Measurements from ENCODE around the gene ZBTB20. TPM values are rescaled to one million over a fixed set of nuclear protein-coding genes. Genes with fewer than 3 reads are reported as not detected.

Gene ZBTB20
- polyA plus RNA-seq, 3 donors = 1.3 to 3.2 (median 2.0) TPM

DNA sequence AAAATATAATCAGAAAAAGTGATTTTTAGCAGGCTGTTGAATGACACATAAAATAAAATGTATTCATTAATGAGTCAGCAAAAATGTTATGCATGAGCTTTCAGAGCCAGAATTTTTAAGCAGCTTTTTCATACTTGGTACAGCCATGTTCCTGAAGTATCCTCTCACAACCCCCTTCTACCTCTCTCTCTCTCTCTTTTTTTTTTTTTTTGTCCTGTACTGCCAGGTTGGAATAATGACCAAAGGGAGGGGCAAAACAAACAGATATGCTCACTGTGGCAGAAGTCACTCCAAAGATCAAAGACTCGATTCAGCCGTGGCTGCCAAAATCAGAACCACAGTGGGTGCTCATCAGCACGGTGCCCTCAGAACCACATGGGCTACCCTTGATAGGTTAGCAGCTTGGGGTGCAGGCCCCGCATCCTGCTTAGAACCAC, 383.0 kb downstream of the ZBTB20 start:
- no peaks in the 10 kb centered on the region for H3K27me3 ChIP-seq (ENCODE audit: control insufficient read depth in 2 of 2, insufficient read depth in 2 of 2, low read length in 2 of 2)
- Mint-ChIP-seq H3K27ac (no peak overlapping the region), H3K4me3 (no peak overlapping the region), H3K27me3 (ENCODE audit: low read depth in 3 of 3) (peaks cover 0 to 1% (median 0%) of the 10 kb centered on the region in 3 donors), H3K4me1 (peaks cover 7% of the 10 kb centered on the region), H3K36me3 (no peaks in the 10 kb centered on the region), H3K9me3 (peaks cover 0 to 2% (median 0%) of the 10 kb centered on the region in 7 donors)
- intact Hi-C loops (cut with micrococcal nuclease) = no loop called here
- no peaks in the 10 kb centered on the region for H3K9me3 ChIP-seq (replicated peaks in 1 of 2; ENCODE audit: control insufficient read depth in 1 of 2, insufficient read depth in 1 of 2, low read length in 2 of 2)
- H4K20me1 ChIP-seq (ENCODE audit: insufficient read depth, low read length) = no peaks in the 10 kb centered on the region
- H3K79me2 ChIP-seq (ENCODE audit: insufficient read depth, low read length) = no peaks in the 10 kb centered on the region
- H3K36me3 ChIP-seq (replicated peaks in 1 of 2; ENCODE audit: control insufficient read depth in 1 of 2, insufficient read depth in 2 of 2, low read length in 2 of 2) = no peaks in the 10 kb centered on the region
- peaks cover 6 to 7% of the 10 kb centered on the region in 2 donors for H3K4me1 ChIP-seq (ENCODE audit: control insufficient read depth in 1 of 2, insufficient read depth in 2 of 2, low read length in 2 of 2)
- no peak overlapping the region for H3K4me2 ChIP-seq (replicated peaks; ENCODE audit: extremely low read depth, low read length, poor library complexity, severe bottlenecking)
- no peak for DNase-seq
- no peak overlapping the region for H2AFZ ChIP-seq (ENCODE audit: insufficient read depth, low read depth, low read length, poor library complexity, severe bottlenecking)
- H3K9ac ChIP-seq (ENCODE audit: insufficient read depth, low read length, poor library complexity, severe bottlenecking) = no peak overlapping the region
- TF ChIP-seq, protein P1, sequence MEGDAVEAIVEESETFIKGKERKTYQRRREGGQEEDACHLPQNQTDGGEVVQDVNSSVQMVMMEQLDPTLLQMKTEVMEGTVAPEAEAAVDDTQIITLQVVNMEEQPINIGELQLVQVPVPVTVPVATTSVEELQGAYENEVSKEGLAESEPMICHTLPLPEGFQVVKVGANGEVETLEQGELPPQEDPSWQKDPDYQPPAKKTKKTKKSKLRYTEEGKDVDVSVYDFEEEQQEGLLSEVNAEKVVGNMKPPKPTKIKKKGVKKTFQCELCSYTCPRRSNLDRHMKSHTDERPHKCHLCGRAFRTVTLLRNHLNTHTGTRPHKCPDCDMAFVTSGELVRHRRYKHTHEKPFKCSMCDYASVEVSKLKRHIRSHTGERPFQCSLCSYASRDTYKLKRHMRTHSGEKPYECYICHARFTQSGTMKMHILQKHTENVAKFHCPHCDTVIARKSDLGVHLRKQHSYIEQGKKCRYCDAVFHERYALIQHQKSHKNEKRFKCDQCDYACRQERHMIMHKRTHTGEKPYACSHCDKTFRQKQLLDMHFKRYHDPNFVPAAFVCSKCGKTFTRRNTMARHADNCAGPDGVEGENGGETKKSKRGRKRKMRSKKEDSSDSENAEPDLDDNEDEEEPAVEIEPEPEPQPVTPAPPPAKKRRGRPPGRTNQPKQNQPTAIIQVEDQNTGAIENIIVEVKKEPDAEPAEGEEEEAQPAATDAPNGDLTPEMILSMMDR (IDR thresholded peaks at IDR 0.05) = no peak
- no peak overlapping the region for H3K4me3 ChIP-seq (replicated peaks in 1 of 3; ENCODE audit: low read depth in 2 of 3, low read length in 3 of 3)
- no peak overlapping the region for H3K27ac ChIP-seq (ENCODE audit: low read depth in 1 of 2, low read length in 2 of 2)
- WGBS (ENCODE audit: insufficient coverage) = 56% methylated on average over 3 of the region's 4 CpGs

GRCh38 chr3:114762144-114762543, 384.9 kb downstream of the ZBTB20 start:
- no peak overlapping the region for H3K27ac Mint-ChIP-seq

More at GRCh38 chr3:114762144-114762543, 384.9 kb downstream of the ZBTB20 start:
- intact Hi-C loops (cut with micrococcal nuclease) = no loop called here
- Mint-ChIP-seq H3K4me3 (no peak overlapping the region), H3K4me1 (peaks cover 13% of the 10 kb centered on the region), H3K36me3 (no peaks in the 10 kb centered on the region), H3K9me3 (no peaks in the 10 kb centered on the region), H3K27me3 (ENCODE audit: low read depth in 3 of 3) (peaks cover 0 to 1% (median 0%) of the 10 kb centered on the region in 3 donors)
- DNase-seq = no peak
- no peak overlapping the region for H3K4me2 ChIP-seq (replicated peaks; ENCODE audit: extremely low read depth, low read length, poor library complexity, severe bottlenecking)
- no peaks in the 10 kb centered on the region for H3K27me3 ChIP-seq (ENCODE audit: control insufficient read depth in 2 of 2, insufficient read depth in 2 of 2, low read length in 2 of 2)
- H2AFZ ChIP-seq (ENCODE audit: insufficient read depth, low read depth, low read length, poor library complexity, severe bottlenecking) = no peak overlapping the region
- no peaks in the 10 kb centered on the region for H3K79me2 ChIP-seq (ENCODE audit: insufficient read depth, low read length)
- H4K20me1 ChIP-seq (ENCODE audit: insufficient read depth, low read length) = no peaks in the 10 kb centered on the region
- H3K27ac ChIP-seq (ENCODE audit: low read depth in 1 of 2, low read length in 2 of 2) = no peak overlapping the region
- no peak overlapping the region for H3K4me3 ChIP-seq (replicated peaks in 1 of 3; ENCODE audit: low read depth in 2 of 3, low read length in 3 of 3)
- TF ChIP-seq, protein P1 (IDR thresholded peaks at IDR 0.05) = no peak
- WGBS (ENCODE audit: insufficient coverage) = 100% methylated on average over 1 of the region's 1 CpG
- H3K4me1 ChIP-seq (ENCODE audit: control insufficient read depth in 1 of 2, insufficient read depth in 2 of 2, low read length in 2 of 2) = peaks cover 9 to 12% of the 10 kb centered on the region in 2 donors
- H3K36me3 ChIP-seq (replicated peaks in 1 of 2; ENCODE audit: control insufficient read depth in 1 of 2, insufficient read depth in 2 of 2, low read length in 2 of 2) = no peaks in the 10 kb centered on the region
- no peak overlapping the region for H3K9ac ChIP-seq (ENCODE audit: insufficient read depth, low read length, poor library complexity, severe bottlenecking)
- no peaks in the 10 kb centered on the region for H3K9me3 ChIP-seq (replicated peaks in 1 of 2; ENCODE audit: control insufficient read depth in 1 of 2, insufficient read depth in 1 of 2, low read length in 2 of 2)

All from CD14-positive monocyte (primary cell).